ENCODE results near the gene RUFY3.

DNA sequence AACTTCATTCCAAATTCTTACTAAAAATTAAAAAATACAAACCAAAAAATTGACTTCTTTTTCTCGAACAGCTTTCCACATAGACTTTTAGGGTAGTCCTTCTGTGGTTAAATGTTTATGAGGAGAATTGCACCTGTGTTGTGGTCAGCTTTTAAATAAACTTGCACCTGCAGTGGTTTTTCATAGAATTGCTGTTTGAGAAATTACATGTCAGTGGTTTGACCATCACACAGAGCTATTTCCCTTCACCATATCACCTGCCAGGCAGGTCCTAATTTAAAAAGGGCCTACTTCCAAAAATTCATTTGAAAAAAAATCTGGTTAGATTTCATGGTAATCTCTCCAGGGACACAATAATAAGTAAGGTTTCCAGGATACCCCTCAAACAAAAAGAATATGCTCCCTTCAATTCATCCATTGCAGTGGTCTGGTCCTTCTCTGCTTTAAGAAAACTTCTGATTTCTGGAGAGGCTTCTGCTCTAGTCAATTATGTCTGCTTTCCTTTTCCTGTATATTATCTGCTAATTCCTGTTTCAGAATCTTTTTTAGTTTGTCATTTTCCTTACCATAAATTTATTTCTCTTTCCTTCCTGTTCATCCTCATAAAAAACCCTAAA, 43.3 kb upstream of the RUFY3 start:
- TF ChIP-seq POLR2A (IDR thresholded peaks at IDR 0.05; ENCODE audit: low read depth, low read length) (no peak), TAF1 (IDR thresholded peaks at IDR 0.05; ENCODE audit: borderline replicate concordance, low read depth, low read length) (no peak)
